Heart left ventricle (tissue), 13 donors: Measurements from ENCODE around the gene CCR6.

ENCODE experiments used
- CTCF ChIP-seq, 12 donors: fragments of 200-600 bp; sonication (generic) in 4 of 12; IDR thresholded peaks; one replicate each; pipeline versions ENCODE4 v1.5.0 to v1.8.0; 2018 to 2022; ENCODE audit warnings: antibody characterized with exemption in 12 of 12, mild to moderate bottlenecking in 5 of 12
- POLR2A ChIP-seq, 2 donors: fragments of 450-650 bp; IDR thresholded peaks; one replicate each; pipeline ENCODE4 v1.6.1; 2017; ENCODE audit warnings: antibody characterized with exemption in 2 of 2, mild to moderate bottlenecking in 2 of 2, moderate library complexity in 2 of 2
- donor health status: ischemic (EF 13 %, LVEDD 7.1; RV severe dilation, severe dysfunction).
- donor health status: DM: no; HTN: yes; CAD: no.
- donor health status: DM: no; HTN: no; CAD: no.
- donor health status: ischemic (EF 25% LVEDD 6.9; RV normal size, moderate dysfunction).
- donor health status: ischemic (EF 25% LVEDD 5.7; RV mildly dilated, moderate dysfunction).
- donor health status: ischemic (EF 35%, LVEDD 5.7; RV mildly dilated, moderate dysfunction).
- donor health status: nonischemic (EF 11% LVEDD 7.7; RV severe dilation, severe dysfunction).
- donor health status: DM: yes; HTN: yes; CAD: no.
- donor health status: PGD.
- donor health status: ischemic (EF 29% LVEDD 5.4; RV normal size, mild dysfunction).
- donor health status: nonischemic (EF 23%, LVEDD 6.1; RV moderate dilation, normal function).

GRCh38 chr6:167073679-167074274 is 49.1 kb upstream of the CCR6 start:
- TF ChIP-seq CTCF (IDR thresholded peaks at IDR 0.05): no peak
- no peak for TF ChIP-seq POLR2A (IDR thresholded peaks at IDR 0.05)
